Neural progenitor cell (in vitro differentiated cells): ENCODE data around the gene RIPOR3.

ENCODE experiments used
- EZH2 ChIP-seq: fragments of 200-600 bp; sonication (generic); IDR thresholded peaks from 2 replicates; pipeline ENCODE4 v1.6.1; 2017; ENCODE audit warnings: antibody characterized with exemption, mild to moderate bottlenecking, moderate library complexity
- EZH2phosphoT487 ChIP-seq: fragments of 200-600 bp; sonication (generic); IDR thresholded peaks from 2 replicates; pipeline ENCODE4 v1.6.1; 2017; ENCODE audit warnings: antibody characterized with exemption
- TF ChIP-seq, protein P1 (sequence below): fragments of 200-600 bp; sonication (generic); IDR thresholded peaks from 2 replicates; pipeline ENCODE4 v1.5.1; 2017; ENCODE audit warnings: antibody characterized with exemption, mild to moderate bottlenecking

DNA sequence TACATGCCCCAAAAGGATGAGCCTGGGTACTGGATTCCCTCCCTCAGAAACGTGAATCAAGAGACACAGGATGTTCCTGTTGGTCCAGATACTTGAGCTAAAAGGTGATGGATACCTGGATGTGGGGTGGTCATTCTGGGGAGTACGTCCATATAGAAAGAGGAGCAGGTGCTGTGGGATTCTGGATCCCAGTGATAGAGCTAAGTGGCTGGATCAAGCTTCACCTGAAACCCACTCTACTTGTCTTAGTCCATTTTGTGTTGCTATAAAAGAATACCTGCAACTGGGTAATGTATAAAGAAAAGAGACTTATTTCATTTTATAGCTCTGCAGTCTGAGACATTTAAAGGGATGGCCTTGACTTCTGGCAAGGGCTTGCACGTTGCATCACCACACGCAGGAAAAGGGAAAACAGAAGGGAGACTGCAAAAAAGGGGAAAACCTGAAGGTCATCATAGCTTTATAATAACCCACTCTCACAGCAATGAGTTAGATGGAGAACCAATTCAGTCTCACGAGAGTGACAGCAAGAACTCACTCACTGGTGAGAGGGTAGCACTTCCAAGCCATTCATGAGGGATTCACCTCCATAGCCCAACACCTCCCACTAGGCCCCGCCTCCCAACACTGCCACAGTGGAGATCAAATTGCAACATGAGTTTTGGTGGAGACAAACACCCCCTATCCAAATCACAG, 31.2 kb downstream of the RIPOR3 start:
- TF ChIP-seq, protein P1, sequence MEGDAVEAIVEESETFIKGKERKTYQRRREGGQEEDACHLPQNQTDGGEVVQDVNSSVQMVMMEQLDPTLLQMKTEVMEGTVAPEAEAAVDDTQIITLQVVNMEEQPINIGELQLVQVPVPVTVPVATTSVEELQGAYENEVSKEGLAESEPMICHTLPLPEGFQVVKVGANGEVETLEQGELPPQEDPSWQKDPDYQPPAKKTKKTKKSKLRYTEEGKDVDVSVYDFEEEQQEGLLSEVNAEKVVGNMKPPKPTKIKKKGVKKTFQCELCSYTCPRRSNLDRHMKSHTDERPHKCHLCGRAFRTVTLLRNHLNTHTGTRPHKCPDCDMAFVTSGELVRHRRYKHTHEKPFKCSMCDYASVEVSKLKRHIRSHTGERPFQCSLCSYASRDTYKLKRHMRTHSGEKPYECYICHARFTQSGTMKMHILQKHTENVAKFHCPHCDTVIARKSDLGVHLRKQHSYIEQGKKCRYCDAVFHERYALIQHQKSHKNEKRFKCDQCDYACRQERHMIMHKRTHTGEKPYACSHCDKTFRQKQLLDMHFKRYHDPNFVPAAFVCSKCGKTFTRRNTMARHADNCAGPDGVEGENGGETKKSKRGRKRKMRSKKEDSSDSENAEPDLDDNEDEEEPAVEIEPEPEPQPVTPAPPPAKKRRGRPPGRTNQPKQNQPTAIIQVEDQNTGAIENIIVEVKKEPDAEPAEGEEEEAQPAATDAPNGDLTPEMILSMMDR = no peak
- TF ChIP-seq EZH2 (no peak), EZH2phosphoT487 (no peak)
